Activated naive CD8-positive, alpha-beta T cell treated with anti-CD3 and anti-CD28 coated beads, Interleukin-2, amount 50 U/mL, for 16 hours (primary cell): ENCODE data around the gene RPL18.
"Not testable (repeated sequence)": the region's sequence is repeated elsewhere in the genome, so short reads cannot be mapped to it uniquely, and the experiment has no call there.

Experiments
- DNase-seq: peaks from one replicate; pipeline ENCODE4 v3.0.0-alpha.2; 2020; ENCODE audit warnings: low read depth, low spot score

Gene RPL18

DNA sequence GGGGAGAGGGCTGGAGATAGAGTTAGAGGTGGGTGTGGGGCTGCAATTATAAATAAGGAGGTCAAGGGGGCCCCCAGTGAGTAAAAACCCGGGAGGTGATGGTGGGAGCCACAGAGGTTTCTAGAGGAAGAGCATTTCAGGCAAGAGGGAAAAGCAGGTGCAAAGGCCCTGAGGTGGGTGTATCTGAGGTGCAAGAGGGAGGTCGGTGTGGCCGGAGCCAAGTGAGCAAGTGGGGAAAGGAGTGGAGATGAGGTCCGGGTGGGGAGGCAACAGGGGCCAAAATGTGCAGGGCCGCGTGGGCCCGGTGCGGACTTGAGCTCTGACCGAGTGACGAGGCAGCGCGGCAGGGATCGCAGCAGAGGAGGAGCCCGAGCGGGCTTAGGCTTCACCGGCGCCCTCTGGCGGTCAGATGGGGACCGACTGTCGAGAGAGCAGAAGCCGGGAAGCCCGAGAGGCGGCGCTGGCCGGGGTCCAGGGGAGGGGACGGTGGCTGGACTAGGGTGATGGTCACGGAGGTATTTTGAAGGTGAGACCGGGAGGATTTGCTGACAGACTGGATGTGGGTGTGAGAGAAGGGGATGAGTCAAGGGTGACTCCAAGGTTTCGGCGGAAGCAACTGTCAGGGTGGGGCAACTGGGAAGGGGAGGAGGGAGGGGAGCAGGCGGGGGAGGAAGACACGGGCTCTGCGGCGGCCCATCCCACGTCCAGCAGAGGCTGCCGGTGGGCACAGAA lies 30.1 kb downstream of the RPL18 start:
- DNase-seq = peak; percentile 69

DNA sequence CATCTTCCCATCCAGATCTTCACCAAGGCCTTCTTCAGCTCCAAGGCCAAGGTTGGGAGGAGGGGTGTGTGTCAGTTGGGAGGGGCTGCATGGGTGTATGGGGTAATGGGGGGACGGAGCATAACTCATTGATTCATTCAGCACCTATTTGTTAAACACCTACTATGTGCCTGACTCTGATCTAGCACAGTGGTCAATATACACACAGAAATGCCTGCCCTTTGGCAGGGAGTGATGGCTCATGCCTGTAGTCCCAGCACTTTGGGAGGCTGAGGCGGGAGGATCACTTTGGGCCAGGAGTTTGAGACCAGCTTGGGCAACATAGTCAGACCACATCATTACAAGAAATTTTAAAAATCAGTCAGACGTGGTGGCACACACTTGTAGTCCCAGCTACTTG lies 31.6 kb downstream of the RPL18 start:
- DNase-seq = no peak

DNA sequence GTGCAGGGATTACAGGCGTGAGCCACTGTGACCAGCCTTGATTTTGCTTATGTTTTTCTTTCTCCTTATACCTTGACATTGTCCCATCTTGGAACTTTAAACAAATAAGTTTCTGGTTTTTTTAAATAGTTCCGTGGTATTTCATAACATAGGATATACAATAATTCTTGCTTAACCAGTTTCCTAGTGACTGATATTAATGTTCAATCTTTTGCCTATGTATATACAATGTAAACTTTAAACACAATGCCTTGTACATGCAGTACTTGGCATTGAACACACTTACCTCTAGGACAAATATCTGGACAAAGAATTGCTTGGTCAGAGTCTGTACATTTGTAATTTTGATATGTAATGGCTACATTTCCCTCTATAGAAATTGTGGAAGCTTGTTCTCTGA lies 36.8 kb downstream of the RPL18 start:
- no peak for DNase-seq

DNA sequence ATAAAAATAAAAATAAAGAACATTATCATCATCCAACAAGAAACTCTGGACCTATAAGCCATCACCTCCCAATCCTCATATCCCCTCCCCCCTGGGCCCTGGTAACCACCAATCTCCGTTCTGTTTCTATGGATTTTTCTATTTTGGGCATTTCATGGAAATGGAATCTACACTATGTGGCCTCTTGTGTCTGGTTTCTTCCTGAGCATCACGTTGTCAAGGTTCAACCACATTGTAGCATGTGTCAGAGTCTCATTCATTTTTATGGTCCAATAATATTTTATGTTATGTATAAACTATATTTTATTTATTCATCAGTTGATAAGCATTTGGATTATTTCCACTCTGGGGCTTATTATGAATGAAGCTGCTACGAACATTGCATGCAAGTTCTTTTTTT lies 40.1 kb downstream of the RPL18 start:
- no peak for DNase-seq

DNA sequence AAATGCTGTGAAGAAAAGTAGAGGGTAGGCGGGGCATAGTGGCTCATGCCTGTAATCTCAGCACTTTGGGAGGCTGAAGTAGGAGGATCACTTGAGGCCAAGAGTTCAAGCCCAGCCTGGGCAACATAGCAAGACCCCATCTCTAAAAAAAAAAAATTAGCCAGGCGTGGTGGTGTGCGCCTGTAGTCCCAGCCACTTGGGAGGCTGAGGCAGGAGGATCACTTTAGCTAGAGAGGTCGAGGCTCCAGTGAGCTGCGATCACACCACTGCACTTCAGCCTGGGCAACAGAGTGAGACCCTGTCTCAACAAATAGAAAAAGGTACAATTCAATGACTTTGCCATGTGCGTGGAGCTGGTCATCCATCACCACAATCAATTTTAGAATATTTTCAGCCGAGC lies 41.1 kb downstream of the RPL18 start:
- not testable (repeated sequence) for DNase-seq

DNA sequence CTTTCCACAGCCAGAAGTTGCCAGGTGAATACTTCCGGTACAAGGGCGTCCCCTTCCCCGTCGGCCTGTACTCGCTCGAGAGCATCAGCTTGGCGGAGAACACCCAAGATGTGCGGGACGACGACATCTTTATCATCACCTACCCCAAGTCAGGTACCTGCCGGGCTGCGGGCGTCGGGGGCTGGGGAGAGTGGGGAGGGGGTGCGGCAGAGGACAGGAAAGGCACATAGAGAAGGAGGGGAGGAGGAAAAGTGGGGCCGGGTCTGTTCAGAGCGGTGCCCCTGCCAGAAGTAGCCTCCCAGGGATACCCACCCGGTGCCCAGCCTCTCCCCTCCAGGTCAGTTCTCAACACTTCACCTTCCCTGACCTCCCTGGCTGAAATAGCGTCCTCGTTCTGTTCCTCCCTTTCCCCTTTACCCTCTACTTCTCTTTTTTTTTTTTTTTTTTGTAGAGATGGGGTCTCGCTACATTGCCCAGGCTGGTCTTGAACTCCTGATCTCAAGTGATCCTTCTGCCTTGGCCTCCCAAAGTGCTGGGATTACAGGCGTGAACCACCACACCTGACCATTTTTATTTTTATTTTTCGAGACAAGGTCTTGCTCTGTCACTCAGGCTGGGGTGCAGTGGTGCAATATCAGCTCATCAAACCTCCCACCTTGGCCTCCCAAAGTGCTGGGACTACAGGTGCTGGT lies 42.9 kb downstream of the RPL18 start:
- no peak for DNase-seq

DNA sequence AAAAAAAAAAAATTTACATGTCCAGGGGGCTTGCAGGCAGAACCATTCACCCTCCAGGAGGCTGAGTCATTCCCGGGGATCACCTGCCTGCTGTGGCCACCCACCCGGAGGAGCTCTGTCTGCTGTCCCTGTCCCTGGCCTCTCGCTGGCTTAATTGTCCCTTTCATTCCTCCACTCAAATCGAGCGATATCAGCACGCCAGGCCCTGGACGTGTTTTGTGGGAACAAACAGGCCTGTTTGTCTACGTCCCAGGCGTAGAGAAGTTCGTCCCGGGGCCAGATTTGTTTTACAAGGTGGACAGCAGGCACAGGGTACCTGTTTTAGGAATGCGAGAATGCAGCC lies 45.8 kb downstream of the RPL18 start:
- no peak for DNase-seq

DNA sequence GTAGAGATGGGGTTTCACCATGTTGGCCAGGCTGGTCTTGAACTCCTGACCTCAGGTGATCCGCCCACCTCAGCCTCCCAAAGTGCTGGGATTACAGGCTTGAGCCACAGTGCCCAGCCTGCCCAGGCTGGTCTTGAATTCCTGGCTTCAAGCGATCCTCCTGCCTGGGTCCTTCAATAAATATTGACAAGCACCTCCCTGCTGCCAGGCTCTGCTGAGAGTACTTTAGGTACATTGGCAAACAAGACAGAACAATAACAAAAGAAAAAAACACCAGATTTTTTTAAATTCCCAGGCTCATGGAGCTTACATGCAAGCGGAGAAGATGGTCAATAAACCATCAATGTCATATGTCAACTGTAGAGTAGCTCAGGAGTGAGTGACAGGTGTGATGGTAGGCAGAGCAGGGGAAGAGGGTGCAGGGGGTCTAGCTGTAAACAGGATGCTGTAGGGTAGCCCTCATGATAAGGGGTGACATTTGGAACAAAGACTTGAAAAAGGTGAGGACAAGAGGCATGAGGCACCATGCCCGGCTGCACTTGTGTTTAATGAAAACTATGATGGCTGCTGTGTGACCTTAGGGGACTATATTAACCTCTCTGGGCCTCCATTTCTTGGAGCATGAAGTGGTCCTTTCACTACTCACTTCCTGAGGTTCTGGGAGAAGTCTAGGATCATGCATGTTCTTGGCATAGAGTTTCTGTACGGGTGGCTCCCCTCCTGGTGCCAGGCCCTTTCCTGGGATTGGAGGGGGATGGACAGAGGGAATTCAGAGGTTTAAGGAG lies 47.4 kb downstream of the RPL18 start:
- DNase-seq = no peak

DNA sequence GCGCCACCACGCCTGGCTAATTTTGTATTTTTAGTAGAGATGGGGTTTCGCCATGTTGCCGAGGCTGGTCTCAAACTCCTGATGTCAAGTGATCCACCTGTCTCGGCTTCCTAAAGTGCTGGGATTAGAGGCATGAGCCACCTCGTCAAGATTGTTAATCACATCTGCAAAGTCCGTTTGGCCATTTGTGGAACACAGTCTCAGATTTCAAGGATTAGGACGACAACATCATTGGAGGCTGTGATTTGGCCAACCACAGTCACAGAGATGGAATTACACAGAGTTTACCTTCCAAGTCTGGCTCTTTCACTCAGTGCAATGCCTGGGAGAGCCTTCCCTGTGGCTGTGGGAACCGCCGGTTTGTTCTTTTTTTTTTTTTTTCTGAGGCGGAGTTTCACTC lies 49.2 kb downstream of the RPL18 start:
- DNase-seq = no peak

DNA sequence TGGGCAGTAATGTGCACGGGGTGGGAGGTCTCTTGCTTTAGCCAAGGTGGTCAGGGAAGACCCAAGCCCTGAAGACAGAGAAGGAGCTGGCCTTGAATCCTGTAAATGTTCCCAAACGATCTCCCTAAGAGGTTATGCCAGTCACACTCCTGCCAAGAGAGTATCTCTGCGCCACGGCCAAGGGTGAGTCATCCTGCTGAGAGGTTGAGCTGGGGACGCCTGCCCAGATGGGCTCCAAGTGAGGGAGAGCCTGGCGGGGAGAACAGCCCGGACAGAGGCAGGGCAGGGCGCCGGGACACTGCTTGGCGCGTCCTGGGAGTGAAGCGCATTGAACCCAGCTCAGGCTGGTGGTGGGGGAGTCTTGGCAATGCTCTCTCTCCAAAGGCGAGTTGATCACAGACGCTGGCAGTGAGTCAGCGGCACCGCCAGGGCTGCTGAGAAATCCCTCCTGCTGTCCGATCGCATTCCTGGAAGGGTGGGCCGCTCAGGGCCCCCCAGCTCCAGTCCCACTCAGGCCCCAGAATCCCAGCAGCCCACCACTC lies 50.6 kb downstream of the RPL18 start:
- no peak for DNase-seq
